ENCODE results near the gene IL17RE. TPM values are rescaled to one million over a fixed set of nuclear protein-coding genes. Genes with fewer than 3 reads are reported as not detected.
"Not testable (repeated sequence)": the region's sequence is repeated elsewhere in the genome, so short reads cannot be mapped to it uniquely, and the experiment has no call there.

The IL17RE gene
- polyA plus RNA-seq, 1 donor from 2014 or later, result 0.52 TPM

DNA sequence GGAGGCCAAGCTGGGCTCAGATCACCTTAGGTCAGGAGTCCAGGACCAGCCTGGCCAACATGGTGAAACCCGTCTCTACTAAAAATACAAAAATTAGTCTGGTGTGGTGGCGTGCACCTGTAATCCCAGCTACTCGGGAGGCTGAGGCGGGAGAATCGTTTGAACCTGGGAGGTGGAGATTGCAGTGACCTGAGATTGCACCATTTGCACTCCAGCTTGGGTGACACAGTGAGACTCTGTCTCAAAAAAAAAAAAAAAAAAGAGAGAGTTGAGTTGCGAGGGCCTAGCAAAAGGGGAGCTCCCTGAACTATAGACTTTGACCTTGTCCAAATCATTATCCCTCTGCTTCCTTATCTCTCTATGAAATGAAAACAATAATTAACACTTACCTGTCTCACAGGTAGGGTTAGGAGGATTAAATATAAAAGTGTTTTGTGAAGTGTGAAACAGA is 1.7 kb upstream of the IL17RE start:
- H3K4me3 ChIP-seq (ENCODE audit: low read length); H3K9me2 ChIP-seq (ENCODE audit: insufficient read depth, low read length); H3K9ac ChIP-seq (ENCODE audit: low read length); H3K36me3 ChIP-seq (ENCODE audit: insufficient read depth, low read length); H3K79me2 ChIP-seq (replicated peaks; ENCODE audit: insufficient read depth, low read length); H3K27ac ChIP-seq (ENCODE audit: low read length); H3K4me2 ChIP-seq (ENCODE audit: low read length); H3K27me3 ChIP-seq (ENCODE audit: insufficient read depth, low read depth, low read length); H3K9me3 ChIP-seq (ENCODE audit: low read length); H3F3A ChIP-seq (ENCODE audit: insufficient read depth, low read length, poor library complexity, severe bottlenecking); H2AFZ ChIP-seq (ENCODE audit: low read depth, low read length); H4K20me1 ChIP-seq (ENCODE audit: insufficient read depth): not testable (repeated sequence)

DNA sequence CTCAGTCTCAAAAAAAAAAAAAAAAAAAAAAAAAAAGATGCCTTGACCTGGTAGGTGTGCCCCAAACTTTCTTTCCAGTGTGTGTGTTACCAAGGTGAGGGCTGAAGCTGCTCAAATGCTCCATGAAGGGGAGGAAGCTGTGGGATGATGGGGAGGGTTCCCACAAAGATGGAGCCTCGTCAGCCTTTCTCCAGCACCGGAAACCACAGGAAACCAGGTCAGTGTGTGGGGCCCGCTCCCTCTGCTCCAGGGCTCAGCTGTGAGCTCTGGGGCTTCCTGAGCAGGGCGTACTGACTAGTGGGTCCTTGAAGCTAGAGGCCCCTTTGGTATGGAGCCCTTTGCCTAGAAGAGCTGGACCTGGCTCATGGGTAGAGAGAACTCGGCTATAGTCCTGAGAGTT is 681 bp upstream of the IL17RE start:
- Histone ChIP-seq H3K9ac (ENCODE audit: low read length) (no peak overlapping the region), H3F3A (ENCODE audit: insufficient read depth, low read length, poor library complexity, severe bottlenecking) (no peaks in the 10 kb centered on the region), H3K36me3 (ENCODE audit: insufficient read depth, low read length) (no peaks in the 10 kb centered on the region), H3K9me2 (ENCODE audit: insufficient read depth, low read length) (no peaks in the 10 kb centered on the region), H3K9me3 (ENCODE audit: low read length) (no peaks in the 10 kb centered on the region), H3K4me3 (ENCODE audit: low read length) (no peak overlapping the region), H3K79me2 (replicated peaks; ENCODE audit: insufficient read depth, low read length) (no peaks in the 10 kb centered on the region), H2AFZ (ENCODE audit: low read depth, low read length) (no peak overlapping the region), H3K27ac (ENCODE audit: low read length) (no peak overlapping the region), H4K20me1 (ENCODE audit: insufficient read depth) (no peaks in the 10 kb centered on the region), H3K4me2 (ENCODE audit: low read length) (no peak overlapping the region), H3K27me3 (ENCODE audit: insufficient read depth, low read depth, low read length) (no peaks in the 10 kb centered on the region)
- TF ChIP-seq, protein P1, sequence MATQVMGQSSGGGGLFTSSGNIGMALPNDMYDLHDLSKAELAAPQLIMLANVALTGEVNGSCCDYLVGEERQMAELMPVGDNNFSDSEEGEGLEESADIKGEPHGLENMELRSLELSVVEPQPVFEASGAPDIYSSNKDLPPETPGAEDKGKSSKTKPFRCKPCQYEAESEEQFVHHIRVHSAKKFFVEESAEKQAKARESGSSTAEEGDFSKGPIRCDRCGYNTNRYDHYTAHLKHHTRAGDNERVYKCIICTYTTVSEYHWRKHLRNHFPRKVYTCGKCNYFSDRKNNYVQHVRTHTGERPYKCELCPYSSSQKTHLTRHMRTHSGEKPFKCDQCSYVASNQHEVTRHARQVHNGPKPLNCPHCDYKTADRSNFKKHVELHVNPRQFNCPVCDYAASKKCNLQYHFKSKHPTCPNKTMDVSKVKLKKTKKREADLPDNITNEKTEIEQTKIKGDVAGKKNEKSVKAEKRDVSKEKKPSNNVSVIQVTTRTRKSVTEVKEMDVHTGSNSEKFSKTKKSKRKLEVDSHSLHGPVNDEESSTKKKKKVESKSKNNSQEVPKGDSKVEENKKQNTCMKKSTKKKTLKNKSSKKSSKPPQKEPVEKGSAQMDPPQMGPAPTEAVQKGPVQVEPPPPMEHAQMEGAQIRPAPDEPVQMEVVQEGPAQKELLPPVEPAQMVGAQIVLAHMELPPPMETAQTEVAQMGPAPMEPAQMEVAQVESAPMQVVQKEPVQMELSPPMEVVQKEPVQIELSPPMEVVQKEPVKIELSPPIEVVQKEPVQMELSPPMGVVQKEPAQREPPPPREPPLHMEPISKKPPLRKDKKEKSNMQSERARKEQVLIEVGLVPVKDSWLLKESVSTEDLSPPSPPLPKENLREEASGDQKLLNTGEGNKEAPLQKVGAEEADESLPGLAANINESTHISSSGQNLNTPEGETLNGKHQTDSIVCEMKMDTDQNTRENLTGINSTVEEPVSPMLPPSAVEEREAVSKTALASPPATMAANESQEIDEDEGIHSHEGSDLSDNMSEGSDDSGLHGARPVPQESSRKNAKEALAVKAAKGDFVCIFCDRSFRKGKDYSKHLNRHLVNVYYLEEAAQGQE (IDR thresholded peaks at IDR 0.05; ENCODE audit: borderline replicate concordance), result no peak
- TF ChIP-seq POLR2AphosphoS5 (IDR thresholded peaks at IDR 0.05), result no peak
- no peak for TF ChIP-seq MXI1 (conservative IDR thresholded peaks at IDR 0.05; ENCODE audit: poor library complexity, severe bottlenecking)
- TF ChIP-seq SMC3 (conservative IDR thresholded peaks at IDR 0.05; ENCODE audit: poor library complexity), result no peak
- TF ChIP-seq, protein P2, sequence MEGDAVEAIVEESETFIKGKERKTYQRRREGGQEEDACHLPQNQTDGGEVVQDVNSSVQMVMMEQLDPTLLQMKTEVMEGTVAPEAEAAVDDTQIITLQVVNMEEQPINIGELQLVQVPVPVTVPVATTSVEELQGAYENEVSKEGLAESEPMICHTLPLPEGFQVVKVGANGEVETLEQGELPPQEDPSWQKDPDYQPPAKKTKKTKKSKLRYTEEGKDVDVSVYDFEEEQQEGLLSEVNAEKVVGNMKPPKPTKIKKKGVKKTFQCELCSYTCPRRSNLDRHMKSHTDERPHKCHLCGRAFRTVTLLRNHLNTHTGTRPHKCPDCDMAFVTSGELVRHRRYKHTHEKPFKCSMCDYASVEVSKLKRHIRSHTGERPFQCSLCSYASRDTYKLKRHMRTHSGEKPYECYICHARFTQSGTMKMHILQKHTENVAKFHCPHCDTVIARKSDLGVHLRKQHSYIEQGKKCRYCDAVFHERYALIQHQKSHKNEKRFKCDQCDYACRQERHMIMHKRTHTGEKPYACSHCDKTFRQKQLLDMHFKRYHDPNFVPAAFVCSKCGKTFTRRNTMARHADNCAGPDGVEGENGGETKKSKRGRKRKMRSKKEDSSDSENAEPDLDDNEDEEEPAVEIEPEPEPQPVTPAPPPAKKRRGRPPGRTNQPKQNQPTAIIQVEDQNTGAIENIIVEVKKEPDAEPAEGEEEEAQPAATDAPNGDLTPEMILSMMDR (IDR thresholded peaks at IDR 0.05; ENCODE audit: poor library complexity, severe bottlenecking), result no peak
- no peak for TF ChIP-seq EP300 (conservative IDR thresholded peaks at IDR 0.05; ENCODE audit: poor library complexity, severe bottlenecking)
- no peak for TF ChIP-seq EZH2 (IDR thresholded peaks at IDR 0.05; ENCODE audit: borderline replicate concordance, insufficient read depth, low read length, poor library complexity, severe bottlenecking)
- TF ChIP-seq RAD21 (conservative IDR thresholded peaks at IDR 0.05), result no peak
- TF ChIP-seq TAF1 (IDR thresholded peaks at IDR 0.05; ENCODE audit: low read depth), result no peak

DNA sequence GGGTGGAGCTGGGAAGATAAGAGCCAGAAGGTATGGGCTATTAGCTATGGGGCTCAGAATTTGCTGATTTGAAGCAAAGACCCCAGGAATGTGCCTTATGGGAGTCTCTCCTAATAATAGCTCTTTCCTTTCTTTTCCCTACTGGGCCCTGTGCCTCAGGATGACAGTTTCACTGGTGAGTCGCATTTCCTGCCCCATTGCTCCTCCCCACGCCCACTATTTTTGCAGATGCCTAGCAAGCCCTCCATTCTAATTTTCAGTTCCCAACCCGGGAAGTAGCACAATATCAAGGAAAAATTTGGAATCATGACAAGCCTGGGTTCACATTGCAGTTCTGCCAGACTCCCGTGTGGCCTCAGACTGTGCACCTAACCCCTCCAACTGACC is 583 bp downstream of the IL17RE start:
- H3K9ac ChIP-seq (ENCODE audit: low read length), result no peak overlapping the region

More for the DNA sequence above, 583 bp downstream of the IL17RE start:
- no peaks in the 10 kb centered on the region for H3K9me3 ChIP-seq (ENCODE audit: low read length)
- no peaks in the 10 kb centered on the region for H3K27me3 ChIP-seq (ENCODE audit: insufficient read depth, low read depth, low read length)
- no peaks in the 10 kb centered on the region for H3F3A ChIP-seq (ENCODE audit: insufficient read depth, low read length, poor library complexity, severe bottlenecking)
- H3K9me2 ChIP-seq (ENCODE audit: insufficient read depth, low read length), result no peaks in the 10 kb centered on the region
- H3K27ac ChIP-seq (ENCODE audit: low read length), result no peak overlapping the region
- TF ChIP-seq EZH2 (IDR thresholded peaks at IDR 0.05; ENCODE audit: borderline replicate concordance, insufficient read depth, low read length, poor library complexity, severe bottlenecking) (no peak), MXI1 (conservative IDR thresholded peaks at IDR 0.05; ENCODE audit: poor library complexity, severe bottlenecking) (no peak), SMC3 (conservative IDR thresholded peaks at IDR 0.05; ENCODE audit: poor library complexity) (no peak), RAD21 (conservative IDR thresholded peaks at IDR 0.05) (no peak), POLR2AphosphoS5 (IDR thresholded peaks at IDR 0.05) (no peak), TAF1 (IDR thresholded peaks at IDR 0.05; ENCODE audit: low read depth) (no peak), EP300 (conservative IDR thresholded peaks at IDR 0.05; ENCODE audit: poor library complexity, severe bottlenecking) (no peak)
- TF ChIP-seq, protein P2 (IDR thresholded peaks at IDR 0.05; ENCODE audit: poor library complexity, severe bottlenecking), result no peak
- TF ChIP-seq, protein P1 (IDR thresholded peaks at IDR 0.05; ENCODE audit: borderline replicate concordance), result no peak
- no peaks in the 10 kb centered on the region for H3K36me3 ChIP-seq (ENCODE audit: insufficient read depth, low read length)
- no peak overlapping the region for H3K4me3 ChIP-seq (ENCODE audit: low read length)
- H2AFZ ChIP-seq (ENCODE audit: low read depth, low read length), result no peak overlapping the region
- H3K4me2 ChIP-seq (ENCODE audit: low read length), result no peak overlapping the region
- no peaks in the 10 kb centered on the region for H4K20me1 ChIP-seq (ENCODE audit: insufficient read depth)
- no peaks in the 10 kb centered on the region for H3K79me2 ChIP-seq (replicated peaks; ENCODE audit: insufficient read depth, low read length)

Data from neural cell (in vitro differentiated cells).